HG03060 (cell line): Measurements from ENCODE around the gene C19orf47.

Experiments
- ATAC-seq: cut with Tn5 transposase; IDR thresholded peaks from one replicate; pipeline ENCODE4 v1.9.1; 2021; ENCODE audit warnings: low read depth, moderate number of reproducible peaks; ENCODE audit not compliant: unreplicated experiment

C19orf47 gene

GRCh38 chr19:40284251-40284500 is 64.0 kb downstream of the C19orf47 start:
- ATAC-seq: no peak

- ATAC-seq: no peak
Measured at GRCh38 chr19:40283414-40284250, 64.6 kb downstream of the C19orf47 start.

- ATAC-seq: no peak
Measured at GRCh38 chr19:40282920-40283319, 65.3 kb downstream of the C19orf47 start.

- ATAC-seq: no peak
Measured at GRCh38 chr19:40282209-40282580, 66.0 kb downstream of the C19orf47 start.

GRCh38 chr19:40281381-40282208 is 66.6 kb downstream of the C19orf47 start:
- ATAC-seq: no peak

- ATAC-seq: no peak
Measured at GRCh38 chr19:40280608-40281221, 67.5 kb downstream of the C19orf47 start.

- ATAC-seq: no peak
Measured at GRCh38 chr19:40279761-40280607, 68.2 kb downstream of the C19orf47 start.

GRCh38 chr19:40279120-40279551 is 69.1 kb downstream of the C19orf47 start:
- ATAC-seq: no peak

GRCh38 chr19:40278361-40279035 is 69.7 kb downstream of the C19orf47 start:
- no peak for ATAC-seq

GRCh38 chr19:40277356-40278059 is 70.7 kb downstream of the C19orf47 start:
- no peak for ATAC-seq

- no peak for ATAC-seq
Measured at GRCh38 chr19:40274585-40275544, 73.3 kb downstream of the C19orf47 start.

GRCh38 chr19:40273469-40274360 is 74.5 kb downstream of the C19orf47 start:
- ATAC-seq: no peak

GRCh38 chr19:40272261-40272660 is 75.9 kb downstream of the C19orf47 start:
- no peak for ATAC-seq

- no peak for ATAC-seq
Measured at GRCh38 chr19:40271706-40272105, 76.5 kb downstream of the C19orf47 start.

GRCh38 chr19:40270362-40271089 is 77.7 kb downstream of the C19orf47 start:
- ATAC-seq: no peak
